Measurements from ENCODE around the gene CCDC158. TPM values are rescaled to one million over a fixed set of nuclear protein-coding genes. Genes with fewer than 3 reads are reported as not detected.

The CCDC158 gene
- total RNA-seq, 1 donor: 0.36 TPM

DNA sequence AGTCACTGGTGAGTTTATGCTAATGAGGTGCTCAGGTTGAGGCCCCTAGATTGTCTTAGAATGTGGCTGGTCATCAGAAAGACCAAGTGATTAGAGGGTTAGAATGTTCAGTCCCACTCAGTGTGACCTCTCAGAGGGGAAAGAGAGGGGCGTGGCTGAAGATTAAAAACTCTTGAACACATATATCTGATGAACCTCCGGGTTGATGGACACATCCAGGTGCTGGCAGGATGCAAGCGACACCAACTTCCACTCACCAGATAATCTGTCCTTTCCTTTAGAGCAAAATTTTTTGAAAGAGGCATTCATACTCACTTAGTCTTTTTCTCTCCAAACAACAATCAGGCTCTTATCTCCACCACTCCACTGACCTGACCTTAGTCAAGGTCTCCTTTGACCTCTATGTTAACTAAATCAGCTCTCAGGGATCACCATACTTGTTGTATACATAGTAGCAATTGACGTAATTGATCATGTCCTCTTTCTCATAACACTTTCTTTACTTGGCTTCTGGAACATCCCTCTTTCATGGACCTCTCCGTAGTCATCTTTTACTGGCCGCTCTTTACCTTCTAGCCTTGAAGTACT is 155.2 kb downstream of the CCDC158 start:
- TF ChIP-seq CTCF (IDR thresholded peaks at IDR 0.05; ENCODE audit: extremely low read depth, low read depth, low read length): no peak
- no peaks in the 10 kb centered on the region for H3K79me2 ChIP-seq (ENCODE audit: insufficient read depth, low read length)
- H4K20me1 ChIP-seq (ENCODE audit: insufficient read depth, low read length): no peaks in the 10 kb centered on the region
- no peaks in the 10 kb centered on the region for H3K9me3 ChIP-seq (ENCODE audit: low read depth, low read length)
- H2AFZ ChIP-seq (ENCODE audit: low read length): no peak overlapping the region
- no peak overlapping the region for H3K4me3 ChIP-seq (ENCODE audit: insufficient read depth, low read length)
- DNase-seq (ENCODE audit: insufficient read length, low spot score, missing footprints): no peak
- H3K4me1 ChIP-seq (ENCODE audit: insufficient read depth, low read length): no peaks in the 10 kb centered on the region
- H3K27ac ChIP-seq (ENCODE audit: low read depth, low read length): no peak overlapping the region
- no peaks in the 10 kb centered on the region for H3K36me3 ChIP-seq (ENCODE audit: insufficient read depth, low read length)
- no peak overlapping the region for H3K4me2 ChIP-seq (ENCODE audit: insufficient read depth, low read length)
- peaks cover 13% of the 10 kb centered on the region for H3K27me3 ChIP-seq (ENCODE audit: insufficient read depth, low read length)

Small RNA genes lying within 50 kb of the gene (small RNA-seq; reads per million reads assigned to genes)
- gene RF00278 (not detected), gene RNU6-1000P (not detected)

Other genes with a start within 250 kb of the CCDC158 start
- gene SCARB2, start 207.3 kb downstream of the CCDC158 start, total RNA-seq: 200 and 216 TPM in 2 replicates
- under 0.01 and 0.36 TPM in 2 replicates for gene FAM47E, start 169.4 kb downstream of the CCDC158 start, total RNA-seq
- gene STBD1, start 114.4 kb downstream of the CCDC158 start, total RNA-seq: 3.6 and 6.5 TPM in 2 replicates
- 9.4 and 9.8 TPM in 2 replicates for gene SHROOM3, start 14.1 kb upstream of the CCDC158 start, total RNA-seq